Lung (tissue), 12 donors: Measurements from ENCODE around the gene MYO3A. TPM values are rescaled to one million over a fixed set of nuclear protein-coding genes. Genes with fewer than 3 reads are reported as not detected.

Experiments used
- ATAC-seq: fragments of 200-7000 bp; cut with Tn5 transposase; one replicate; pipeline ENCODE4 v1.9.1; 2020; ENCODE audit warnings: moderate number of reproducible peaks; ENCODE audit not compliant: insufficient read depth, low FRiP score
- DNase-seq, 3 donors: peaks; one replicate each; pipeline ENCODE4 v3.0.0-alpha.2; 2013 to 2017
- H3K27ac ChIP-seq, 2 donors: one replicate each; pipeline ENCODE4 v1.5.1; 2013; ENCODE audit warnings: mild to moderate bottlenecking in 2 of 2, moderate library complexity in 2 of 2, control low read depth in 1 of 2, inconsistent platforms in 1 of 2, low read depth in 1 of 2, low read length in 1 of 2
- H3K27me3 ChIP-seq, 3 donors: one replicate each; pipeline ENCODE4 v1.5.1; 2013; ENCODE audit warnings: low read length in 2 of 3; ENCODE audit not compliant: control insufficient read depth in 3 of 3, insufficient read depth in 3 of 3
- H3K36me3 ChIP-seq, 4 donors: one replicate each; pipeline ENCODE4 v1.5.1; 2013; ENCODE audit warnings: low read length in 4 of 4, mild to moderate bottlenecking in 1 of 4, moderate library complexity in 1 of 4; ENCODE audit not compliant: control insufficient read depth in 4 of 4, insufficient read depth in 4 of 4
- H3K4me1 ChIP-seq, 5 donors: one replicate each; pipeline ENCODE4 v1.5.1; 2013; ENCODE audit warnings: low read length in 5 of 5, mild to moderate bottlenecking in 2 of 5, moderate library complexity in 1 of 5; ENCODE audit not compliant: control insufficient read depth in 5 of 5, insufficient read depth in 5 of 5
- H3K4me3 ChIP-seq: one replicate; pipeline ENCODE4 v1.5.1; 2013; ENCODE audit warnings: mild to moderate bottlenecking, control low read depth, moderate library complexity
- H3K9ac ChIP-seq, 2 donors: one replicate each; pipeline ENCODE4 v1.5.1; 2013; ENCODE audit warnings: low read length in 2 of 2, control low read depth in 1 of 2; ENCODE audit not compliant: insufficient read depth in 1 of 2
- H3K9me3 ChIP-seq, 4 donors: one replicate each; pipeline ENCODE4 v1.5.1; 2013; ENCODE audit warnings: low read length in 3 of 4, mild to moderate bottlenecking in 1 of 4, moderate library complexity in 1 of 4; ENCODE audit not compliant: control insufficient read depth in 4 of 4, insufficient read depth in 3 of 4
- WGBS, 2 donors: extraction: QIAGEN DNeasy Blood & Tissue Kit; methylation state at CpG; one replicate each; pipeline ENCODE4 v1.1.7; 2013; 5-methylcytosine and 5-hydroxymethylcytosine counted together
- polyA plus RNA-seq, 2 donors: library from polyadenylated mRNA; stranded (reverse); fragments of 200-250 nt; gene quantifications; one replicate each; pipeline ENCODE4 v1.2.1, GENCODE V29; 2013
- total RNA-seq, 2 donors: library from RNA; depleted of rRNA in 1 of 2; stranded (reverse); fragments of >200 nt in 1 of 2; gene quantifications; one replicate each; pipeline ENCODE4 v1.2.1, GENCODE V29; 2014 to 2021
- TF ChIP-seq, protein P1 (sequence below): IDR thresholded peaks from 2 replicates; pipeline ENCODE4 v1.5.1; 2012; ENCODE audit warnings: mild to moderate bottlenecking; ENCODE audit errors: control extremely low read depth, extremely low read depth
- donor health status: control.
- donor health status: control.
- donor health status: Bipolar disorder and iron deficiency.
- donor health status: healthy.
- donor health status: DM: yes; HTN: yes; CAD: no.

The MYO3A gene
- total and polyA plus RNA-seq, 4 donors, result 0.08 to 5.7 (median 0.34) TPM

DNA sequence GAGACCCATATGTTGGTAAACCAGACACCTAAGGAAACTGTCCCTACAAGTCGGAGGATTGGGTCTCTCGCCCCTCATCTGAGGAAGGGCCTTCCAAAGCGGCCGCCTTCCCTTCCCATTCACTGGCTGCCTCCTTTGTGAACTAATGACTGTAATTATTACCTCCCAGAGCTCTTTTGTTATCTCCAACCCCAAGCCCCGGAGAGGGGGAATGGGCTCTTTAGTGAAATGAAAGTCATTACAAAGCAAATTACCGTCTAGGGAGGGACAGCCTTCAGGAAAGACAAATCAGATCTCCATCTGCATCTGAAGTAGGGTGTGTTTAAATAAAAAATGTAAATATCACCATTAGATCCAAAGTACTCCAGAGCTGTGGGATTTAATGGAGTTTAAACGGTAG lies 280.0 kb downstream of the MYO3A start:
- DNase-seq (no peak), ATAC-seq (no peak)
- Histone ChIP-seq H3K9ac (no peak overlapping the region), H3K27me3 (peaks cover 27 to 92% (median 74%) of the 10 kb centered on the region in 3 donors), H3K4me1 (peaks cover 0 to 11% (median 4%) of the 10 kb centered on the region in 5 donors), H3K27ac (no peak overlapping the region), H3K9me3 (peaks cover 0 to 10% (median 0%) of the 10 kb centered on the region in 4 donors), H3K4me3 (no peak overlapping the region), H3K36me3 (no peaks in the 10 kb centered on the region)
- WGBS, 2 donors, result 2 to 9% methylated on average over 7 of the region's 7 CpGs
- TF ChIP-seq, protein P1, sequence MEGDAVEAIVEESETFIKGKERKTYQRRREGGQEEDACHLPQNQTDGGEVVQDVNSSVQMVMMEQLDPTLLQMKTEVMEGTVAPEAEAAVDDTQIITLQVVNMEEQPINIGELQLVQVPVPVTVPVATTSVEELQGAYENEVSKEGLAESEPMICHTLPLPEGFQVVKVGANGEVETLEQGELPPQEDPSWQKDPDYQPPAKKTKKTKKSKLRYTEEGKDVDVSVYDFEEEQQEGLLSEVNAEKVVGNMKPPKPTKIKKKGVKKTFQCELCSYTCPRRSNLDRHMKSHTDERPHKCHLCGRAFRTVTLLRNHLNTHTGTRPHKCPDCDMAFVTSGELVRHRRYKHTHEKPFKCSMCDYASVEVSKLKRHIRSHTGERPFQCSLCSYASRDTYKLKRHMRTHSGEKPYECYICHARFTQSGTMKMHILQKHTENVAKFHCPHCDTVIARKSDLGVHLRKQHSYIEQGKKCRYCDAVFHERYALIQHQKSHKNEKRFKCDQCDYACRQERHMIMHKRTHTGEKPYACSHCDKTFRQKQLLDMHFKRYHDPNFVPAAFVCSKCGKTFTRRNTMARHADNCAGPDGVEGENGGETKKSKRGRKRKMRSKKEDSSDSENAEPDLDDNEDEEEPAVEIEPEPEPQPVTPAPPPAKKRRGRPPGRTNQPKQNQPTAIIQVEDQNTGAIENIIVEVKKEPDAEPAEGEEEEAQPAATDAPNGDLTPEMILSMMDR, result no peak

- peaks cover 0 to 11% (median 4%) of the 10 kb centered on the region in 5 donors for H3K4me1 ChIP-seq
- DNase-seq (no peak), ATAC-seq (no peak)
- WGBS, 2 donors, result 4 to 5% methylated on average over 34 of the region's 34 CpGs
- H3K9me3 ChIP-seq, result peaks cover 0 to 10% (median 0%) of the 10 kb centered on the region in 4 donors
- H3K27me3 ChIP-seq, result peaks cover 27 to 94% (median 81%) of the 10 kb centered on the region in 3 donors
- no peak overlapping the region for H3K27ac ChIP-seq
- no peak overlapping the region for H3K4me3 ChIP-seq
- TF ChIP-seq, protein P1, result no peak
- H3K36me3 ChIP-seq, result no peaks in the 10 kb centered on the region
- H3K9ac ChIP-seq, result no peak overlapping the region
These were observed 280.7 kb downstream of the MYO3A start for GRCh38 chr10:26214551-26215395.

- Histone ChIP-seq H3K27ac (no peak overlapping the region), H3K27me3 (peaks cover 27 to 97% (median 85%) of the 10 kb centered on the region in 3 donors), H3K4me1 (peaks cover 0 to 11% (median 4%) of the 10 kb centered on the region in 5 donors), H3K9me3 (peaks cover 0 to 10% (median 0%) of the 10 kb centered on the region in 4 donors), H3K36me3 (no peaks in the 10 kb centered on the region), H3K4me3 (no peak overlapping the region), H3K9ac (no peak overlapping the region)
- TF ChIP-seq, protein P1, result no peak
- ATAC-seq, result no peak
- no peak for DNase-seq
- 2 to 3% methylated on average over 31 of the region's 31 CpGs for WGBS, 2 donors
These were observed 281.4 kb downstream of the MYO3A start for GRCh38 chr10:26215396-26215934.
